ENCODE measurements around the gene DYNC1I2. TPM values are rescaled to one million over a fixed set of nuclear protein-coding genes. Genes with fewer than 3 reads are reported as not detected.

Gene DYNC1I2
- total RNA-seq, result 42.8 TPM

DNA sequence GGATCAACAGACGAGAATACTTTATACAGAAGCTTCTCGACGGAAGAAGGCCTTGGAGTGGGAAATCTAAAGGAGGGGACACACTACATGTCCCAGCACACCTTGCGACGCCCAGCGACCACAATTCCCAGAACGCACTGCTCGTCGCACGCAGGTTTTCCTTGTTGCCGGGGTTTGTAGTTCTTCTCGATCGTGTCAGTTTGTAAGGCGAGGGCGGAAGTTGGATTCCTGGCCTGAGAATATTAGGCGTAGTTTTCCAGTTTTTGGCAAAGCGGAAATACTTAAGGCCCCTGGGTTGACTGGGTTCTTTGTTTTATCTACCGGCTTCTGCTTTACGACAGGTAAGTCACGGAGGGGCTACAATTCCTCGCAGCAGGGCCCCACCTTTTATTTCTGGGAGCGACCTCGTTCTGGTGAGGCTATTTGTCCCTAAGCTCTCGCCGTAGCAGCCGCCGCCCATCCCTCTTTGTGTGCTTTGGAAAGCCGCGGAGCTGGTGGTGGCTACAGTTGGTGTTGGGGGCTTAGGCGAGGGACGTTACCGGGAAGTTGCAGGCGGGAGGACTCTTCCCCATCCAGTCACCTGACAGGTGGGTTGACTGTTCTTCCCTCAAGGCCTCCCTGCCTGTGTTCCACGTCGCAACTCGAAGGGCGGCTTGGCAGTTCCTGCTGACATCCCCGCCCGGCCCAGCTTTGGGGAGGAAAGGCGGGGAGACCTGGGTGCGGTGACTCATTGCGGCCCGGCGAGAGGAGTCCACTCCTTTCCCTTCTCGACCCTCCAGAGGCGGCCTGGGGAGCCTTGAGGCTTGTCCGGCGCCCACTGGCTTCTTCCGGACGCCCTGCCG is at the start of gene DYNC1I2:
TSS of gene DYNC1I2 (plus strand) at position 183 of the 842 bp plus-strand sequence. CDS start 2,687 bp downstream, outside the sequence.
- DNase-seq (ENCODE audit: low read depth in 2 of 3, low spot score in 2 of 3), result peak; percentile 62 to 89 (median 88)

DNA sequence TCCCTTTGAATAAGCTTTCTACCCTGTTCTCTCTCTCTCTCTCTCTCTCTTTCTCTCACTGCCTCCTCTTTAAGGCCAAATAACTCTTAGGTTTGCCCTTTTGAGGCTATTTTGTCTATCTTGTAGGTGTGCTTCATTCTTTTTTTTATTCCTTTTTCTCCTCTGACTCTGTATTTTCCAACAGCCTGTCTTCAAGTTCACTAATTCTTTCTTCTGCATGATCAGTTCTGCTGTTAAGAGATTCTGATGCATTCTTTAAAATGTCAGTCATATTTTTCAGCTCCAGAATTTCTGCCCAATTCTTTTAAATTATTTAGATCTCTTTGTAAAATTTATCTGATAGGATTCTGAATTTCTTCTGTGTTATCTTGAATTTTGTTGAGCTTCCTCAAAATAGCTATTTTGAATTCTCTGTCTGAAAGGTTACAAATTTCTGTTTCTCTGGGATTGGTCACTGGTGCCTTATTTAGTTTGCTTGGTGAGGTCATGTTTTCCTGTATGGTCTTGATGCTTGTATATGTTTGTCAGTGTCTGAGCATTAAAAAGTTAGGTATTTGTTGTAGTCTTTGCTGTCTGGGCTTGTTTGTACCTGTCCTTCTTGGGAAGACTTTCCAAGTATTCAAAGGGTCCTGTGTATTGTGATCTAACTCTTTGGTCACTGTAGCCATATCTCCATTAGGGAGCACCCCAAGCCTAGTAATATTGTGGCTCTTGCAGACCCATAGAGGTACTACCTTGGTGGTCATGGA is 35.4 kb upstream of the DYNC1I2 start:
- no peak for DNase-seq (ENCODE audit: low read depth in 2 of 3, low spot score in 2 of 3)

DNA sequence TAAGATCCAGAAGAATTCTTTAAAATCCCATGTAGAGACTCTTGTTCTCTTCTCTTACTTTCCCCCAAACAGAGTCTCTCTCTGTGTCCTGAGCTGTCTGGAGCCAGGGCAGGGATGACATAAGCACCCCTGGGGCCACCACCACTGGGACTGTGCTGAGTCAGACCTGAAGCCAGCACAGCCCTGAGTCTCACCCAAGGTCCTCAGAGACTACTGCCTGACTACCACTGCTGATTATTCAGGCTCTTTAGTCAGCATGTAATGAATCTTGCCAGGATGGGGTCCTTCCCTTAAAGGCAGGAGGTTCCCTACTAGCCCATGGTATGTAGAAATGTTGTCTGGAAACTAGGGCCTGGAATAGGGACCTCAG is 34.9 kb upstream of the DYNC1I2 start:
- DNase-seq (ENCODE audit: low read depth in 2 of 3, low spot score in 2 of 3), result no peak

DNA sequence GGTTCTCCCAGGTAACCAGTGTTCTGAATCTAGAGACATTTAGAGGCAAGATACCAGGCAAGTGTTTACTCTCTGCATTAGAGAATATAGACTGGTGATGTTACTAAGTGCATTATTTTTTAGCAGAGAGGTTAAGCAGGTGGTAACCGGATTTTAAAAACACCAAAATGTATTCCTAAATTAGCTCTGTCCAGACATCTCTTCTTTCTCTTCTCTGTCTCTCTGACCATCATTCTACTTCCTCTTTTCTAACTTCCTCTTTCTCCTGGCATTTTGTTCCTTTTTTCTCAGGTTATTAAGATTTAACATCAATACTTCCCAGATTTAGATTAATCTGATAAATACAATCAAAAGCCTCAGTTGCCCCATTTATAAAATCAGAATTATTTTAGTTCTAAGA is 31.7 kb upstream of the DYNC1I2 start:
- DNase-seq (ENCODE audit: low read depth in 2 of 3, low spot score in 2 of 3), result peak in 2 of 3 donors; percentile 20 to 63

DNA sequence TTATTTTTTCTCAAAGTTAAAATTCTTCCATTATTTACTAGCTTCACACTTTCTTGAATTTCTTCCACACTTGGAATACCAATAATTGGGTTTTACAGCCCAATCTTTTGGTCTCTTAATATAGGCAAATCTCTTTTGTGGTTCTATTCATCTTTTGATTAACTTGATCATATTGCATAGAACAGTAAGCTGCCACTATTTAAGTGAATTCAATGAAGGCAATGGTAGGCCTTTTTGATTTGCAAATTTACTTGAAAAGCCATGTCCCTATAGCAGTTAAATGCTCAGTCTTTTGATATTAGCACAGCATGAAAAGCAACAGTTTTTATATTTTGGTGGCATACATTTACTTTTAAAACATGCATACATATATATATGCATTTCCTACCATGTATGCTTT is 20.2 kb upstream of the DYNC1I2 start:
- no peak for DNase-seq (ENCODE audit: low read depth in 2 of 3, low spot score in 2 of 3)

DNA sequence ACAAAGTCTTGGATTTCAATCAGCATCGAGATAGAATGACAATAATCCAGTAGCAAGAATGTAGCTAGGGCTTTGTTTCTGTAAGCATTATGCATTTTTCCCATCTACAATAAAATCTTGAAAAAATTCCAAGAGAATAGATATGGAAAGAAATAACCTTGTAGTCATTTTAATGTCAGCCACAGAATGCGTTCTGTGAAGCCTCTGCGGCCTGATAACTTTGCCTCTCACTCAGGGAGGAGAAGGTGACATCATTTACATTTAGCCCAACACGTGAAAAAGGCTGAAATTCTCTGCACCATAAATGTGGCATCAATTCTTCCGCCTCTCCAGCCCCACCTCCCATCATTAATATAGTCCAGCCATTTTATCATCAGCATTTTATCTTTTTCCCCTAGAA is 19.1 kb upstream of the DYNC1I2 start:
- DNase-seq (ENCODE audit: low read depth in 2 of 3, low spot score in 2 of 3), result no peak

DNA sequence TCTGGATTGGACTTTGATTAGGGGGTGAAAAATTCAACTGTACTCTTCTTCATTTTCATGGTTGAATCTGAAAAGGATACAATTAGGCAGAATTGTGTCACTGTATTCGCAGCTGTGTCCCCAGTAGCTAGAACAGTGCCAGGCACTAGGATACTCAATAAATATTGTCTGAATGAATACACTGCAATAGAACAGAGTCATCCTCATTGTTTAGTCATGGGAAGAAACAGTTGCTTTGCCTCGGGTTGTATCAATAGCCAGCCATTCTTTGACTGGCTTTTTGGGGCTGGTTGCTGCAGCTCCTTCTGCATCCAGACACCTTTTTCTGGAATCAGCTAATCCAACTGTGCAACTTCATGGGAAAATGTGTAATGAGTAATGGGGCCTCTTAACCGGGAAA is 18.1 kb upstream of the DYNC1I2 start:
- DNase-seq (ENCODE audit: low read depth in 2 of 3, low spot score in 2 of 3), result no peak

DNA sequence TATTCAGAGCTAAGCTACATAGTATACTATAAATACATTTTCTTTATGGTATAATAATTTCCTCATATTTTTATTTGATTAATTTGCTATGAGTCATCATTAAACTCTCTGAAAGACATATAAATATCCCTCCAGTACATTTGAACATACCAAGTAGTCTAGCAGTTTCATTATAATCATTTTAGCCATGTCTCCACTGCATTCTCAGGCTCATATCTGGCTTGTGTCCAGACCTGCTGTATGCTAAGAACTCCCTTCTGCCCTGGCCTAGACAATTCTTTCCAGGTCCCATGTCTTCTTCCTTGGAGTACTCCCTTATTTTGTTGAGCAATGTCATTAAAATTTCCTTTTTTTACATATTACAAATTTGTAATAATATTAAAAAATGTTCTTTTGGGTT is 16.6 kb upstream of the DYNC1I2 start:
- DNase-seq (ENCODE audit: low read depth in 2 of 3, low spot score in 2 of 3), result no peak

DNA sequence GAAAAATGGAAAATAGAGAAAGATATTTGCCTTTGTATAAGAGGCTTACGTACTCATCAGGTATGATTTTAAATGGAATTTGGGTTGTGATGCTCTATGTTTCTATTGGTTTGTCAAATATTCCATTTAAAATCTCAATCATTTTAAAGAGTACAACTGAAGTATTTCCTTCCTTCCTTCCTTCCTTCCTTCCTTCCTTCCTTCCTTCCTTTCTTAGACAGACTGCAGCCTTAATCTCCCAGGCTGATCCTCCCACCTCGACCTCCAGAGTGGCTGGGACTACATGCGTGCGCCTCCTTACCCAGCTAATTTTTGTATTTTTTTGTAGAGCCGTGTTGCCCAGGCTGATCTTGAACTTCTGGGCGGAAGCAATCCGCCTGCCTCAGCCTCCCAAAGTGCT is 15.4 kb upstream of the DYNC1I2 start:
- no peak for DNase-seq (ENCODE audit: low read depth in 2 of 3, low spot score in 2 of 3)

DNA sequence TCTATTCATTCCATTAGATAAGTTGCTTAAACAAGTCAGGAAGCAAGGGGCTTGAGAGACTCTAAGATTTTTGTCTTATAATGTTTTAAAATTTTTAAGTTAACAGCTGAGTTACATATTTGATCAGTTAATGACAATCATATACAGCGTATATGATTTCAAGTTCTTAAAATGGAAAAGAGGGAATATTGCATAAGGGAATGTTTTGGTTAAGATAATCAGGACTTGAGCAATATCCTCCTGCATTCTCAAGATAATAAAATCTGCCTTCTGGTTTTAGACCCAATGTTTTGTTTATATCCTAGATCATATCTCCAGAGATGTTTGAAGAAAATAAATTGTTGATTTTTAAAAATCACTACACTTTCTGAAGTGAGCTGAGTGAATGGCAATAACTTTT is 13.4 kb upstream of the DYNC1I2 start:
- no peak for DNase-seq (ENCODE audit: low read depth in 2 of 3, low spot score in 2 of 3)

DNA sequence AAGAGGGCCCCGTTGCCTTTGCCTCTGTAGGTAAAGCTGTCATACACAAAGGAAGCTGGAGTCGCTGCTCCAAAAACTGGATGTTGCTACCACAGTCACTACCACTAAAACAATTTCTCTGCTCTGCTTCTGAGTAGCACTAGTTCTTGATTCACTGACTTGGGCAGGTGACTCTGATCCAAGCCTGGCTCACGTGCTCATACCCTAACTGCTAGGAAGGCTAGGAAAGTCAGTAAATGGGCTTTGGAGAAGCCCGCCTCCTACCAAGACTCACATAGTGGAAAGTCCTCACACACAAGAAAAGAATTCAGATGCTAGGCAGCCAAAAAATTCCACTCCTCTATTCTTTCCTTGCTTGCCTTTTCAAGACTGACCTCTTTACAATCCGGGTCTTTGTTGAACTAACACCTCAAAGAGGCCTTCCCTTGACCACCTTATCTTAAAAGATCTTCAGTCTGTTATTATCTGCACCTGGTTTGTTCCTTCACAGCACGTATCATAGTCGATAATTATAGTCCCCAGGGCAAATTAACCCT is 11.4 kb upstream of the DYNC1I2 start:
- DNase-seq (ENCODE audit: low read depth in 2 of 3, low spot score in 2 of 3), result no peak

DNA sequence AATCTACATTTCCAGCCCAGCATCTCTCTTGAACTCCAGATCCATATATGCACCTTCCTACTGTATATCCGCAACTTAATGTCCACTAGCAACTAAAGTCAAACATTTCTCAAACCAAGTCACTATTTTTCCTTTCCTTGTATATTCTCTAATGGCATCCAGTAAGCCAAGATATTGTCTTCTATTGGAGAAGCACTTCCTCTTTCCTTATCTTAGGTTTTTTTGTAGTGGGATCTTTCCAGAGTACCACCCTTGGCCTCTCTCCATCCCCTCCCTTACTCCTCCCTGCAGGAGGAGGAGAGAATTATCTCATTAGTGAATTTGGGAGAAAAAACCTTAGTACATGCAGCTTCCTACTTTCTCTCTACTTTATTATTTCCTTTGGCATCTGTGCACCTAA is 8.7 kb upstream of the DYNC1I2 start:
- no peak for DNase-seq (ENCODE audit: low read depth in 2 of 3, low spot score in 2 of 3)

DNA sequence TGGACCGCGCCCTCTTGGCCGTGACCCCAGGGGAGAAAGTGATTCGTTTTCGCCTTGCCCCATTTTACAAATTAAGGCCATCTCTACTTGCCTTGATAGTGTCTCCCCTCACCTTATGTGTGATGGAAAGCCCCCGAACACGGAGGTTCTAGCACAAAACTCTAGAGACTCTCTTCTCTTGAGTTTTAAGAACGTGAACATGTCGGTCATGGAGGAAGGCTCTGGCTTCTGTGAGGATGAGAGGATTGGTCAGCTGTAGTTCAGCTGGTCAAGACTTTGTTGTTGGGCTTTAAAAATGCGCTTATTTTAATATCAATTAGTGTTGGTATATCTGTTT is 828 bp downstream of the DYNC1I2 start:
- peak in 1 of 3 donors; percentile 3 for DNase-seq (ENCODE audit: low read depth in 2 of 3, low spot score in 2 of 3)

DNA sequence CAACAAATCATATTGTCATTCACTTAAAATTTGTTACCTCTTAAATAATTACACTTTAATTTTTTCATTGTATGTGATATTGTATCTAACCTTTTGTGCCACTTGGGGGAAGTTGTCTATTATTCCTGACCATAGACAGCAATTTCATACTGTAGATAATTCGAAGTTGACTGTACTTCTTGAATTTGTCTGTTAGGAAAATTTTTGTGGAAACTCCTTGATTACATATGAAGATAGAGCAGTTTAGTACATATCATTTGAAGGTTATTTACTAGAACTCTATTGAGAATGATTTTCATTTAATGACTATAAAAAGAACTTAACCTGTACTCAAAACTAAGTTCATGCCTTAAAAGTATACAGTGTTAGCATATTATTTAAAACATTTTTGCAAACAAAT is 5.1 kb downstream of the DYNC1I2 start:
- no peak for DNase-seq (ENCODE audit: low read depth in 2 of 3, low spot score in 2 of 3)

DNA sequence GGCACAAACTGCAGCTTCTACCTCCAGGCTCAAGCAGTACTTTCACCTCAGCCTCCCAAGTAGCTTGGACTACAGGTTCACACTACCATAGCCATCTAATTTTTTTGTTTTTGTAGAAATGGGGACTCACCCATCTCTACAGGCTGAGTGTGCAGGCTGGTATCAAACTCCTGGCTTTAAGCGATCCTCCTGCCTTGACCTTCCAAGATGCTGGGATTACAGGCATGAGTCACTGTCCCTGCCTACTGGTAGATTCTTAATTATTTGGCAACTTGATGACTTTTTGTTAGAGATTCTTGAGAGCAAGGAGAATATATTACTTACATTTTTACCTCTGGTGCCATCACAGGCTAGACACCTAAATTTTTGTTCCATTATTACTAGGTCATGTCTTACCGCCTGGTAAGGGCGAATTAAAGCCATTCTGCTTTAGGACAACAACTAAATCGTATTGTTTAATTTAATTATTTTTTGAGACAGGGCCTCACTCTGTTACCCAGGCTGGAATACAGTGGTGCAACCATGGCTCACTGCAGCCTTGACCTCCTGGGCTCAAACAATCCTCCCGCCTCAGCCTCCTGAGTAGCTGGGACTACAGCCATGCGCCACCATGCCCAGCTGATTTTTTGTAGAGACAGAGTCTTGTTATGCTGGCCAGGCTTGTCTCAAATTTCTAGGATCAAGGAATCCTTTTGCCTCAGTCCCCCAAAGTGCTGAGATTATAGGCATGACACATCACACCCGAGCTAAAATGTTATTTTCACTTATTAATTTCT is 15.7 kb downstream of the DYNC1I2 start:
- no peak for DNase-seq (ENCODE audit: low read depth in 2 of 3, low spot score in 2 of 3)

DNA sequence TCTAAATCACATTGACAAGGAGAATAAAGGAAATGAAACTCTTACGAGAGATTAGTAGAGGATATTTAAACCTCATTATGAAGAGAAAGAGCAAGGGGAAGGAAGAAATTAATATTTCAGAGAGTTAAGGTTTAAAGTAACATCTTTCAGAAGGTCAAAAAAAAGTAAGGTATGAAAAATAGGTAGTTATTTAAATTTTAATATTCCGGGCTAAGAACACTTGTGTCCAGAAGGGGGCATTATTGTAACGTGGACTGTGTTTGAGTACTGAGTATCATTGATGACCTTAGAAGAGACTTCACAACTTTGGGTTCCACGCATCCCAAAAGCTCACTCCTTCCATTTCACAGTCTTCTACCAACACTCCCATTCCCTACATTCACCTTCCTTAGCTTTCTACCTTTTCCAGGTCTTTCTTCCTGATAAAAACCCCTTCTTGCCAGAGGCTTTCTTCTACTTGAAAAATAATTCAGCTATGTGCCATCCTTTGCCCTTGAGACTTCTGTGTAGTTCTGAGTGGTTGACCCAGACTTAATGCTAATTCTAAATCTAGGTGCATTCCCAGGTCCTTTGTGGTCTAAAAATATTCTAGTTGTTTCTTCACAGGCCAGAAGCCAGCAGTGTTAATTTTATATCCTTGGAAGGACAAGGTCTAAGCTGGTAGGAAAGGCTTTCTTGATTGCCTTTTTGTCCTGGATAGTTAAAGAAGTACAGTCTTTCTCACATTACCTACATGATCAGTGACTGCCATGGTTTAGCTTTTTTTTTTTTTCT is 16.5 kb downstream of the DYNC1I2 start:
- peak in 2 of 3 donors; percentile 24 to 49 for DNase-seq (ENCODE audit: low read depth in 2 of 3, low spot score in 2 of 3)

DNA sequence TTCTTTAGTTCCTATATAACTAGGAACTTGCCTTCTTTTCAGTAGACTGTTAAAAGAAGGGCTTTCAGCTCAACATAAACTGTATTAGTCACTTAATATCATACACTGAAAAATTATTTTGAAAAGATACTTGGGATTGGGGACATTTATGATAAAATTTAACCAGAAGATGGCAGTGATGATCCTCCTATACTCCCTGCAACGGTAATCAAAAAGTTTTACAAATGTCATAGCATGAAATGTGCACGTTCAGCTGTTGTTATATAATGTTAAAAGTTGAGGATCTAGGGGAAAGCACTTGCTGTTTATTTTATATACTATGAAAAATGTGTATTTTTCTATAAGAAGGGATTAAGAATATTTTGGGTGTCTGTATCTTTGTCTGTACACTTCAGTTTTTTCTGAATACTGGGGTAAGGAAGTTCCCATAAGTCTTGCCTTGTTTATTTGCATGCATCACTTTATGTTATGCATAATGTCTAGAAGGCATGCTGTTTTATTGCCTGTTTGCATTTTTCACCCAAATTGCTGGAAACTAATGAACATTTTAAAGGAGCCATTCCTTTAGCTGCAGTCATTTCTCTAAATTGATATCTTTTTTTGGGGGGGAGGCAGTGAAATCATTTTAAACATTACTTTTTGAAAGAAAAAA is 19.0 kb downstream of the DYNC1I2 start:
- peak in 2 of 3 donors; percentile 33 to 50 for DNase-seq (ENCODE audit: low read depth in 2 of 3, low spot score in 2 of 3)

DNA sequence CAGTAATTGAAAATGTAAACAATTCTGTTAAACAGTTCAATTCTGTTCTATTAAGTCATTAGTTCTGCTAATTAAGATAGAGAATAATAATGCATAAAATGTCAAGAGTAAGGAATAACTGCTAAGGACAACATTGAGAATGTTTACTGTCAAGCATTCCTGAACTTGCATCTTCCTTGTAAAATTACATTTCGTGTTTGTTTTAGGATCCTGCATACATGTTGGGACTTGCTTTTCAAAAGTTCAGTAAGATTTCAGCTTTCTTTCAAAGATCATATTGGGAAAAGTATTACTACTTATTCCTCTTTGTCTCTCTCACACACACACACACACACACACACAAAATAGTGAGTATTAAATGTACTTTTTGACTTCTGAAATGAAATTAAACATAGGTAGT is 20.5 kb downstream of the DYNC1I2 start:
- no peak for DNase-seq (ENCODE audit: low read depth in 2 of 3, low spot score in 2 of 3)

DNA sequence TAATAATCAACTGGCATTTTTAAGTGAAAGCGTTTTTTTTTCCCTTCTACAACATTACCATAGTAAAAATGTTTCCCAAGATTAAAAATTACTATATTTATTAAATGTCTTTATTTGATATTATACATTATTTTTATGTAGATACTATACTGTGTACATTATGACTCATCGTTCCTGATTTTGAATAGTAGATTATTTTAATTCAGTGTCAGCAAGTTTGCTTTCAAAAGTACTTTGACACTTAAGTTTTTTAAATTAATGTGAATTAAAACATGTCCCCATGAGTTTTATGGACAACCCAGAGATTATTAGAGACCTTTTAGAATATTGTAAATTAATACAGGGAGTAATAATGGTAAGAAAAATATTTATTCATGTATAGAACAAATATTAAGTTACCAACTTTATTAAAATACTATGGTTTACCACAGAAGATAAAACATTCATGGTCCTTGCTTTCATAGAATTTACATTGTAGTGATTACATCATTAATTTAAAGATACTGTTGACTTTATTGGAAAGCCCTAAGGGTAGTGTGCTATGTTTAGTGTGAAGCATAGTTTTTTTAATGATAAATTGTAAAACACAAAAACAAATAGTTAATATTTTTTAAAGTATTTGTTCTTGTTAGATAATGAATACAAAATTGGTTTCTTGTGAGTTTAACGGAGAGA is 21.9 kb downstream of the DYNC1I2 start:
- no peak for DNase-seq (ENCODE audit: low read depth in 2 of 3, low spot score in 2 of 3)
